HL-60/S4 treated with phorbol 12-myristate 13-acetate at 8.2 ng/mL for 4 days and 3 days (cell line): ENCODE measurements around the gene ZSWIM5.
"Not testable (repeated sequence)": the region's sequence is repeated elsewhere in the genome, so short reads cannot be mapped to it uniquely, and the experiment has no call there.

Source experiments
- in situ Hi-C: fragments of 300-500 bp; cut with MboI; formaldehyde crosslinking; loops from 2 replicates; pipeline ENCODE4 v1.15.0; 2022; ENCODE audit warnings: low sequenced_read_pairs

ZSWIM5 gene

DNA sequence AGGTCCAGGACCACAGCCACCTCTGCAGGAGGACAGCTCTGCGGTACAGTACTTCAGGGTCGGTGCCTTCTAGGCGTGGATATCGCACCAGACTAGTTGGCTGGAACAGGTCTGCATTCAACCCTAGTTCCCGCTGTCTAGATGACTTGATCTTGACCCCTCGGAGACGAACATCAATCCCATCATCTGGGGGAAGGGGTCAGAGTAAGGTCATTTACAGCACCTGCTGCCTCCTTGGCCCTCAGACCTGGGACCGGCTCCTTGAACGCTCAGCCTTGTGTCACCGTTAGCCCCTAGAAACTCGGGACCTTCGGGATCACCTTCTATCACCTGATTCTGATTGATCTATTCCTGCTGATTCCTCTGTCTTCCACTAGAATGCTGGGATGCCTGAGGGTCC, 197.9 kb downstream of the ZSWIM5 start:
- in situ Hi-C loops, result no loop called here

DNA sequence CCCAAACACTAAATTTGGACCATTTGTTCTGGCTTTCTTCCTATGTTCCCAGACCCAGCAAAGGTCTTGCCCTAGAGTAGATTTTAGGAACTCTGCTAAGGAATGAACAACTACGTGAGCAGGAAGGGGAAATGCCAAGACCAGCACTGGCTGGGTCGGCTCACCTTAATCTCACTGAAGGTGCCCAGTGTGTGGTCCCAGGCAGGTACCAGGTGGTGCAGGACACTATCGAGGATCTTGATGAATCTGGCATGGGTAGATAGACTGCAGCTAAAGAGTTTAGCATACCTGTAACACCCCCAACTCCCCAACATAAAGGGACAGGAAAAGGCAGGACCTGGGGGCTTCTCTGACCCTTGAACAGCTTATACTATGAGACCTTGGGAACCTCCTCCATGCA, 198.3 kb downstream of the ZSWIM5 start:
- in situ Hi-C loops, result no loop called here

DNA sequence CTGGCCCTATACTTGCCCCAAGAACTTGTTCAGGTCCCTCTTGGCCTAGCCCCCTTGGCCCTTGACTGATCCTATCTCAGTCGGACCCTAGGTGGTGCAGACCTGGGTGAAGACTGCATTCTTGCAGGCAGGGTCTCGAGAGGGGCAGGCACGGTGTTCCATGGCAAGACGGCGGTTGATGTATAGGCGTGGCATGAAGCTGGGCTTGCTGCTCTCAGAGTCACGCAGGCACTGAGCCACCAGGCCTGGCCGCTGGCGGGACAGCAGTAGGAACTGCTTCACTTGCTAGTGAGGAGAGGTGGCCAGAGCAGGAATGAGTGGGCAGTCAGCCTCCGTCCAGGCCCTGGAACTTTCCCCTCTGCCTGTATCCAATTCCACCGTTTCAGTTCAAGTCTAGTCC, 199.1 kb downstream of the ZSWIM5 start:
- in situ Hi-C loops, result no loop called here

DNA sequence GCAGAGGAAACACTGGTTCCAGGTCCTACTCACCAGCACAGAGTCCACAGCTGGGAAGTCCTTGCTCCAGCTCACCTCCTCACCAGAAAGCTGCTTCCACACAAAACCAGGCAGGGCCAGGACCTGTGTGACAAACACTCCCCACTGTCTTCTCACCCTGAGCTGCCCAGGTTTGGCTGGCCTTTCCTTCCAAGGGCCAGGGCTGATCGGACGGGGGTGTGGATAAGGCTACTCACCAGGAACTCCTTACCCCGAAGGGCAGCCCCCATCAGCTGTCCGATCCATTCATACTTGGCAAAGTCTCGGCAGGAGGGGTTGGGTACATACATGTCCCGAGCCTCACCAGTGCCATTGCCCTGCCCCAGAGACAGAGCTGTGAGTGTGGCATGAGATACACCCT, 200.6 kb downstream of the ZSWIM5 start:
- in situ Hi-C loops, result no loop called here

DNA sequence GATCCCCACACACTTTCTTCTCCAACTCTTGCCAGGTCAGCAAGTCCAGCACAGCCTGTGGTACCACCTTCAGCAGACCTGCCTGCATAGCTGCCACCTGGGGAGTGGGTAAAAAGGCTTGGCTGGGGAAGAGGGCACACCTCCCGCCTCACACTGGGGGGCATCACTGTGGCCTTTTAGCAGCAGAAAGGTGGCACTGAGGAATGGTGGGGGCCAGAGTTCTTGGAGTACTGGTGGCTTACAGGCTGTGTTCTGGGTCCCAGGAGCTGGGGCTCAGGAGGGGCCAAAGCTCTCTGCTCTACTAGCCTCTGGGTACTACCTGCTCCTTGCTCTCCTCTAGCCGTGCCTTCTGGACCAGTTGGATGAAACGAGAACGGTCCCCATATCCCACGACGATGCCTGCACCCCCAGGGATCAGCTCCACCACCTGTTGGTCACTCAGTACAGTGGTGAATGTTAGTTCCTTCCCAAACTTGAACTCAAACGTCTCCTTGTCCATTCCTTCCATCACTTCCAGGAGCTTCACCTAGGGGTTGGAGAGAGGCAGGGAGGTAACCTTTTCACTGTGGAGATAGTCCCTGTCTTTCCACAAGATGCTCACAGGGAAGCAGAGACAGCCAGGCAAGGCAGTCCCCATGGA, 202.0 kb downstream of the ZSWIM5 start:
- in situ Hi-C loops, result no loop called here

DNA sequence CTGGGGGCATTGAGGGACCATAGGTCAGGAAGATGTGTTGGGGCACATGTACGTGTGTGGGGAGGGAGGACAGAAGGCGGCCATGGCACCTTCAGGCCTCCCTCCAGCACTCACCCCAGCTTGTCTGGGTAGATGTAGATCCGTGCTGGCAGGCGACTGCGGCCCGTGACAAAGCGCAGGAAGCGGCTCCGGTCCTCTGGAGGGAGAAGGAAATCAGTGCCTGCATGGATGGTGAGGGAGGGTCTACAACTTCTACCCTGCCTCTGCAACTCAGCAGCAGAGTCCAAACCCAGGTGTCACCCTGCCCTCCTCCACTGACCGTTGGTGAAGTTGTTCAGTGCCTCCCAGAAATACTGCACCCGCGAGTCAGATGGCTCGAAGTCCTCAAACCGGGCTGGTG, 202.7 kb downstream of the ZSWIM5 start:
- in situ Hi-C loops, result no loop called here

DNA sequence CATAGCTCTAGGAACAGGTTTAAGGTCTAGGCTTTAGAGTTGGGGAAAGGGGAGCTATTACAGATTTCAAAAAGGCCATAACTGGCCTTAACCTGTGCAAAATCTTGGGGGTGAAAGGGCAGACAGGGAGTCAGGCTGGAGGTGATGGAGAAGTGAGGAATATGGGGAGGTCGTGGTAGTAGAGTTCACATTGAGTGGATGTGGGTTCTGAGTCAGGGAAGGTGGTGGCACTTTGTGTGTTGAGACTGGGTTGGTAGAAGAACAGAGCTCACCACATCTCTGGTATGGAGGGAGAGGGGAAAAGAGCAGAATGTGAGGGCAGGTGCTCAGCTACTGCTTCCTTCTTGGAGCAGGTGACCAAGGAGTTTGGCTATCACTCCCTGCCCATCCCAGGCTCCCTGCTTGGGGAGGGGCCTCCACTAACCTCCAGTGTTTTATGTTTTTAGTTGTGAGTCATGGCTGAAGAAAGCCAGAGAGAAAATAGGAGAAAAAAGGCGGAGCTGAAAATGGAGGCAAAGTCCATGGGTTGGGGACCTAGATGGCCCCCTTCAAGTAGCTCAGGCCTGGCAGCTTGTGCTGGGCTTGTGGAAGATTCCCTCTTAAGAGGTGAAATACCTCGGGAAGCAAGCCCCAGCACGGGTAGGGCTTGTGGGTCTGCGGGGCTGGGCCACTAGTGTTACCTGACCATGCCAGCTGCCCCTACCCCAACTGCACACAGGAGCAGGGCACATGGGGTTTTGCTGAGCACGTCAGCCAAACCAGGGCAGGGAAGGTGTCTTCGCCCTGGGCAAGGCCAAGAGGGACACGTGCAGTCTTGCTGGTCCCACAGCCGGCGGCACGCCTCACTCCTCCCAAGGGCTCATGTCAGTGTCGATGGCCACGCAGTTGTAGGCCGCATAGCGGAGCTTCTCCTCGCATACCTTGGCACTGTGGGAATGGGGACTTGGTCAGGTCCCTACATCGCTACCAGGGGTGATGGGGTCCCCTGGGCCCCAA, 203.5 kb downstream of the ZSWIM5 start:
- in situ Hi-C loops, result no loop called here

DNA sequence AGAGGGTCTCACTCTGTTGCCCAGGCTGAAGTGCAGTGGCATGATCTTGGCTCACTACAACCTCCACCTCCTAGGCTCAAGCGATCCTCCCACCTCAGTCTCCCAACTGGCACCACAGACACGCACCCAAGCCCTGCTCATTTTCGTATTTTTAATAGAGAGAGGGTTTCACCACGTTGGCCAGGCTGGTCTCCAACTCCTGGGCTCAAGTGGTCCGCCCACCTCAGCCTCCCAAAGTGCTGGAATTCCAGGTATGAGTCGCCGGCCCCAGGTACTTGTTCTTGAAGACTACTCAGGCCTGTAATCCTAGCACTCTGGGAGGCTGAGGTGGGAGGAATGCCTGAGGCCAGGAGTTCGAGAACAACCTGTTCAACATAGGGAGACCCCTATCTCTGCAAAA, 204.8 kb downstream of the ZSWIM5 start:
- in situ Hi-C loops, result not testable (repeated sequence)

DNA sequence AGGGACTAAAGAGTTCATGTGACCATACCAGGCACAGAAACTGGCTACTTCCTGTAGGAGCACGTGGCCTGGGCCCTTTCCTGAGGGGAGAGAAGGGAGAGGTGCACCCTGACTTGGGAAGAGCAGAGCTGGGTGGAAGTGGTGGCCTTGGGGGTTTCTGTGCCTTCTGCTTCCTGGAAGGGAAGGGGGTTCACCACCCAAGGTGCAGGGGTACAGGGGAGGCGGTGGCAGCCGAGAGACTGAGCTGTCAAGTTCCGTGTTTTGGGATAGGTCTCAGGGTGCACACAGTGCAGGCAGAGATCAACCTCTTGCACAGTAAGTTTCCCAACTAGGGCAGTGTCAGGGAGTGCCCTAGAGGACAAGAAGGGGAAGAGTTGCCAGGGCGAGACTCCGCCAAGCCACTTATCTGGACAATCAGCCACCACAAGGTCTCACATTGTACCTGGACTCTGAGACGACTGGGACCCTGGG, 205.4 kb downstream of the ZSWIM5 start:
- in situ Hi-C loops, result no loop called here

DNA sequence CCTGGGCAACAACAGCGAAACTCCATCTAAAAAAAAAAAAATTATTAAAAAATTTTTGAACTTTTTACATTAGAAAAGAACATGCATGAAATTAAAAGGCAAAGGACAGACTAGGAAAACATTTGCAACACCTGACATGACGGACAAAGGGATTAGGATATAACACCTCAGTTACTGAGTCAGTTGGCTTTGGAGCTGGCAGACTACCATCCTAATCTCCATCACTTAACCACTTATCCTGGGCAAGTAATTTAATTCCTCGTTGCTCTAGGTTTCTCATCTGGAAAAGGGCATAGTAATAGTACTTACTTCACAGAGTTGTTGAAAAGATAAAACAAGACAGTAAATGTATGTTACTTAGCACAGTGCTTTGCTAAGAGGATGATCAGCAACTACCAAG, 207.2 kb downstream of the ZSWIM5 start:
- in situ Hi-C loops, result no loop called here

DNA sequence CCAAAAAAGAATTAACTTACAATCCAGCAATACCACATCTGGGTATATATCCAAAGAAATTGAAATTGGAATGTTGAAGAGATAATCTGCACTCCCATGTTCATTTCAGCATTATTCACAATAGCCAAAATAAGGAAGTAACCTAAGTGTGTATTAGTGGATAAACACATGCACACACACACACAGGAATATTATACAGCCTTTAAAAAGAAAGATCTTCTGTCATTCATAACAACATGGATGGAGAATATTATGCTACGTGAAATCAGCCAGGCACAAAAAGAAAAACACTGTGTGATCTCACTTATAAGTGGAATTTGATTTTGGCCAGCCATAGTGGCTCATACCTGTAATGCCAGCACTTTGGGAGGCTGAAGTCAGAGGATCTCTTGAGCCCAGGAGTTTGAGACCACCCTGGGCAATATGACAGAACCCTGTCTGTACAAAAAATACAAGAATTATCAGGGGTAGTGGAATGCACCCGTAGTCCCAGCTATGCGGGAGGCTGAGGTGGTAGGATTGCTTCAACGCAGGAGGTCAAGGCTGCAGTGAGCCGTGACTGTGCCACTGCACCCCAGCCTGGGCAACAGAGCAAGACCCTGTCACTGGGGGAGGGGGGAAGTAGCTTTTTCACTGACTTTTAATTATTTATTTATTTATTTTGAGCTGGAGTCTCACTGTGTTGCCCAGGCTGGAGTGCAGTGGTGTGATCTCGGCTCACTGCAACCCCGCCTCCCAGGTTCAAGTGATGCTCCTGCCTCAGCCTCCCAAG, 210.8 kb downstream of the ZSWIM5 start:
- in situ Hi-C loops, result no loop called here

DNA sequence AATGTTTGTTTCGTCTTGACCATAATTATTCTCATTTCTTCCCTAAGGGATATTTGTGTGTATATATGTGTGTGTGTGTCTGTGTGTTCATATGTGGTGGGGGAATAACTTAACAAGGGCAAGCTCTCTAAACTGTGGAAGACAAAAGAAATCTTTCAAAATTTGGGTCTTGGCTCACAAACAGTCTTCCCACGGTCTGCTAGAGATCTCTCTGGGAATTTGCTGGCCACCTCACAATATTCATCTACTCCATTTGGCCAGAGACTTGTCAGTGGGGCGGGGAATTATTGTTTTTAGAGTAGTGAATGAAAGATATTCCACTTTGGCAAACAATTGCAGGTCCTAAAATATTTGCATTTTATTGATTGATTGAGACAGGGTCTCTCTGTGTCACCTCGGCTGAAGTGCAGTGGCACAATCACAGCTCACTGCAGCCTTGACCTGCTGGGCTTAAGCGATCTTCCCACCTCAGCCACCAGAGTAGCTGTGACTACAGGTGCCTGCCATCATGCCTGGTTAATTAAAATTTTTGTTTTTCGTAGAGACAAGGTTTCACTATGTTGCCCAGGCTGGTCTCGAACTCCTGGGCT, 212.0 kb downstream of the ZSWIM5 start:
- in situ Hi-C loops, result no loop called here

DNA sequence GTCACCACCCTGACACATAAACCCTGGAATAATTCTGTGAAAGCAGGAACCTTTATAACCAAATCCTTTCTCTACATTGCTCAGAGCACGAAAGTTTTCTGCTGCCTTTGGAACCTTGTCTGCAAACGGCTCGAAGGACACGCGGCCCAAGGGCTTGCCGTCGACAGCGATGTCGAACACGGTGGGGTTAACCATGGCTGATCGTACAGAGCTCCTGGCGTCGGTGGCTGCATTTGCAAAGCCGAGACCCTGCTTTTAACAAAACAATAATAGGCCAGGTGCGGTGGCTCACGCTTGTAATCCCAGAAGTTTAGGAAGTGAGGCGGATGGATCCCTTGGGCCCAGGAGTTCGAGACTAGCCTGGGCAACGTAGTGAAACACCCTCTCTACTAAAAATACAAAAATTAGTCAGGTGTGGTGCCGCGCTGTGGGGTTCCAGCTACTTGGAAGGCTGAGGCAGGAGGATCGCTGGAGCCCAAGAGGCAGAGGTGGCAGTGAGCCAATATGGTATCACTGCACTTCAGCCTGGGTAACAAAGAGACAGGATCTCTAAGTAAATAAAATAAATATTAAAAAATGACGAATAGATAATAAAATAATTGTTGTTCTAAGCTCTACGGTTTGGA, 217.8 kb downstream of the ZSWIM5 start:
- in situ Hi-C loops, result no loop called here

DNA sequence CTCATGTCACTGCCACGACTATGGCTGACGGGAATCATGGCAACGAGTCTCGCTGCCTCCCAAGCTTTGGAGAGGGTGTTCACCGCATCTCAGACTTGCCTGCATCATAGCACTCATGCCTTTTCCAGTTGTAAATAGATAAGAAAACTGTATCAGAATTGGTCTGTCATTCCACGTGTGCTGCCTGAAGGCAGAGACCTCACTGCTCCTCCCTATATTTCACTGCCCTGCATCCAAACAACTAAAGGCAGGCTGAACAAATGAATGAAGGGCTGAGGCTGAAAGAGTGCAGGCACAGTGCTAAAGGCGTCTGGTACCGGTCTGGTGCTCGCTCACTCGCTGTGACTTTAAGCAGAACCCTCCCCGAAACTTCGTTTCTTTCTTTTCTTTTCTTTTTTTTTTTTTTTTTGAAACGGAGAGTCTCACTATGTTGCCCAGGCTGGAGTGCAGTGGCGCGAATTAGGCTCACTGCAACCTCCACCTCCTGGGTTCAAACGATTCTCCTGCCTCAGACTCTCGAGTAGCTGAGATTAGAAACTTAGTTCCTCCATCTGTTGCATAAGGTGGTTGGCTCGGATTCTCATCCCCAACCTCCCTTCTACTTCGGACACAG, 220.6 kb downstream of the ZSWIM5 start:
- in situ Hi-C loops, result no loop called here

DNA sequence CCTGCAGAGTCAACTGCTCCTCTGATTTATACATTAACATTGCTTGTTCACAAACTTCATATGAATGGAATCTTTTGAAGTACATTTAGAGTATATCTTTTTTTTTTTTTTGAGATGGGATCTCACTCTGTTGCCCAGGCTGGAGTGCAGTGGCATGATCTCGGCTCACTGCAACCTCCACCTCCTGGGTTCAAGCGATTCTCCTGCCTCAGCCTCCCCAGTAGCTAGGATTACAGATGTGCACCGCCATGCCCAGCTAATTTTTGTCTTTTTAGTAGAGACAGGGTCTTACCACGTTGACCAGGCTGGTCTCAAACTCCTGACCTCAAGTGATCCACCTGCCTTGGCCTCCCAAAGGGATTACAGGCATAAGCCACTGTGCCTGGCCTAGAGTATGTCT, 229.0 kb downstream of the ZSWIM5 start:
- in situ Hi-C loops, result not testable (repeated sequence)

DNA sequence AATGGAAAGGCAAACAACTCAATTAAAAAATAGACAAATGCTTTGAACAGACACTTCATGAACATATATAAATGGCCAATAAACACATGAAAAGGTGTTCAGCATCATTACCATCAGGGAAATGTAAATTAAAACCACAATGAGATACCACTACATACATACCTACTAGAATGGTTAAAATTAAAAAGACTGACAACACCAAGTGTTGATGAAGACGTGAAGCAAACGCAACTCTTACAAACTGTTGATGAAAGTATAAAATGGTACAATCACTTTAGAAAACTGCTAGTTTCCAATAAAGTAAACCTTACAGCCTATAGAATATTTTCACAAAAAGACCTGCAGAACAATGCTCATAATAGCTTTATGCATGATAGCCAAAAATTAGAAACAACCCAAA, 230.2 kb downstream of the ZSWIM5 start:
- in situ Hi-C loops, result no loop called here

DNA sequence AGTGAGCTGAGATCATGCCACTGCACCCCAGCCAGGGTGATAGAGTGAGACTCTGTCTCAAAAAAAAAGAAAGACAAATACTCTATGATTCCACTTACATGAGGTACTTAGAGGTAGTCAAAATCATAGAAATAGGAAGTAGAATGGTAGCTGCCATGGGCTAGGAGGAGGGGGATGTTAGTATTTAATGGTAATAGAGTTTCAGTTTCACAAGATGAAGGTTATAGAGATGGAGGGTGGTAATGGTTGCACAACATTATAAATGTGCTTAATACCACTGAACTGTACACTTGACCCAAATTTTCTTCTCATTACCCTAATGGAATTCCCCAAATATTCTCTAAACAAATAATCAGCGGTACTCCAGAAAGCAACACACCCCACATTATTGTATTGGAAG, 232.8 kb downstream of the ZSWIM5 start:
- in situ Hi-C loops, result no loop called here

DNA sequence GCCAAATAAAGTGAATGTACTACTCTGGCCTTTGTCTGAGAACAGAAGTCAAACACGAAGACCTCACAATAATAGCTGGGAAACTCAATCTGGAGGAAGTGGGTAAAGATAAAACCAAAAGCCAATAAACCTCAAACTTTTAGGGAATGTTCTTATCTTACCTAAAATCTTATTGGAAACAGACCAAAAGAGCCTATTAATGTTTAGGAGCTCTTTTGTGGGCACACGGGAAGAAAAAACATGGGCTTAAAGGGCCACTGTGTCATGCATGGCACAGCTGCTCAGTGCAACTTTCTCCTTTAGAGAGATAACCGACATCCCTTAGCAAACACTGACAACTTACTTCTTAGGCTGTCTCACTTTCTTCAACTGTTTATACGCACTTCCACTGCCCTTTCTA, 236.1 kb downstream of the ZSWIM5 start:
- in situ Hi-C loops, result no loop called here
